ENCODE measurements around the gene ABCB7. TPM values are rescaled to one million over a fixed set of nuclear protein-coding genes. Genes with fewer than 3 reads are reported as not detected.
"Not testable (repeated sequence)": the region's sequence is repeated elsewhere in the genome, so short reads cannot be mapped to it uniquely, and the experiment has no call there.

ABCB7 gene
- total RNA-seq, 2 experiments from 2014 or later = 22.9 to 26.7 TPM

DNA sequence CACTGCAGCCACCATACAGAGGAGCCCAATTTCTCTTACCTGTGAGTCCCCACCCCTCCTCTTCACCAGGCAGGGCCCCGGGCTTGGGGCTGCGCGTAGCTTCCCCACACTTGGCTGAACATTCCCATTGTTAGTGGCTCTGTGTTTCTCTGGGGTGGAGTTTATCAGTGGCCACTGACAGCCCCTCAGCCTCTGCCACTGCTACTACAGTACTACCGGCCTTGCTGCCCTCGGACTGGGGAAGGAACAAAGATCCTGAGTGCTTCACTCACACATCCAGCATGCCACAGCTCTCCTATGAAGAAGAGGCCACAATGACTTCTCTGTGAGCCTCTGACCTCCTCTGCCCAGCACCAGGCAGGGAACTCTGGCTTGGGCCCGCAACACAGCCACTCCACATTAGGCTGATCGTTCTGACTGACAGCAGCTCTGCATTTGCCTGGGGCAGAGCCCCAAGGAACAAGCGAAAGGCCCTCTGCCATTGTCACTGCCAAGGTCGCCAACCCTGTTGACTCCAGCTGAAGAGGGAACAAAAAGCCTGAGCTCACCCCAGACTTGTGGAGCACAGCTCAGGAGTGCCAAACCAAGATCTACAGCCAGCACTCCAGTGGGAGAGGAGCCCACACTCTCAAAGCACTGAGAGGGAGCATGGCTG, 24.0 kb downstream of the ABCB7 start:
- no peak overlapping the region for H3K4me3 Mint-ChIP-seq
- peaks cover 8% of the 10 kb centered on the region for H3K9me3 Mint-ChIP-seq
- ChIA-PET CTCF (no interaction called here), POLR2A (no interaction called here)
- no peak for DNase-seq
- peaks cover 11% of the 10 kb centered on the region for H3K36me3 Mint-ChIP-seq (ENCODE audit: low read depth)
- H3K27me3 Mint-ChIP-seq = no peaks in the 10 kb centered on the region
- no peak overlapping the region for H3K27ac Mint-ChIP-seq
- H3K4me1 Mint-ChIP-seq = peaks cover 14% of the 10 kb centered on the region

GRCh38 chrX:75129069-75129468, 27.0 kb downstream of the ABCB7 start:
- H3K9me3 Mint-ChIP-seq; DNase-seq; H3K36me3 Mint-ChIP-seq (ENCODE audit: low read depth); CTCF ChIA-PET; H3K4me1 Mint-ChIP-seq; POLR2A ChIA-PET; H3K4me3 Mint-ChIP-seq; H3K27ac Mint-ChIP-seq; H3K27me3 Mint-ChIP-seq: not testable (repeated sequence)

DNA sequence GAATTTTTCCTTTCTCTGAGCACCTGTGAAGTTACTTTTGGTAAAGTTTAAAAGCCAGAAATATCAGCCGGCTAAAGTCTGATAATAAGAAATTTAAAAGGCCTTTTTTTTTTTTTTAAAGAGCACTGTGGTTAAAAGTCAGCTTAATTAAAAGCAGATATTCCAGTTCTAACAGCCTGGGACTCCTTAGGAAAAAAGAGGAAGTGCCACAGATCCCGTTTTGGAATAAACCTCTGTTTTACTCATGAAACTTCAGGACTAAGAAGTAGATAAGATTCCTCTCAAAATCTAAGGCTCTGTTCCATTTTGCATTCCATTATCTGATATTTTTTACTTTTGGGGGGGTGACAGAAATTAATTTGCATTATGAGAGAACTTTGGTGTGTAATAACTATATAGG, 37.8 kb downstream of the ABCB7 start:
- Mint-ChIP-seq H3K4me1 (no peaks in the 10 kb centered on the region), H3K27ac (no peak overlapping the region), H3K9me3 (peaks cover 6% of the 10 kb centered on the region), H3K4me3 (no peak overlapping the region), H3K27me3 (no peaks in the 10 kb centered on the region), H3K36me3 (ENCODE audit: low read depth) (peaks cover 2% of the 10 kb centered on the region)
- CTCF ChIA-PET = no interaction called here
- POLR2A ChIA-PET = no interaction called here
- DNase-seq = no peak

DNA sequence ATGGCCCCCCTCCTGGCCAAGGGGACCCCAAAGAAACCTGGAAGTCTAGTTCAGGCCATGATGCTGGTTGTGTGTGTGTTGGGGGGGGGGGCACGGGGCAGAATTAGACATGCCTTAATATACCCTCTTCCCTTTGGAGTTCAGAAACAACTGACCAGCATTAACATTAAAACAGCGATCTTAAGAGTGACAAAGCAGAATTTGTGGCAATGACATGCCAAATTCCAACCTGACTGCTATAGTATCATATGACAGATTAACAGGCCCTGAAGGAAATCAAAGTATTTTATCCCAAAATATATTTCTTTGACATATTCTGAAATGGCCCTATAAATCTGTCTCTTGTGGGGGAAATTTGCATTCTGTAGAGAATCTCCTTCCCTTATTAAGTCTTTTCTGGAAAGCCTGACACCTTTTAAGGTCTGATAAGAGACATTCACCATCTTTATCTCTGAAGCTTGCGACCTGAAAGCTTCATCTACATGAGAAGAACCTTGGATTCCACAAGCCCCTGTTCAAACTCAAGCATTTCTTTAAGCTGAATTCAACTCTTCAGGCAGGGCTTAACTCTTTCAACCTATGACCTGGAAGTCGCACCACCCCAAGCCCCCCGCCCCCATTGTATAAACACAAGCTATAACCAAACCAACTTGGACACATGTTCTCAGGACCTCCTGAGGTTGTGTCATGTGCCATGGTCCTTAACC, 40.2 kb downstream of the ABCB7 start:
- POLR2A ChIA-PET = no interaction called here
- CTCF ChIA-PET = no interaction called here
- no peak for DNase-seq
- H3K36me3 Mint-ChIP-seq (ENCODE audit: low read depth) = peaks cover 2% of the 10 kb centered on the region
- H3K4me1 Mint-ChIP-seq = no peaks in the 10 kb centered on the region
- no peak overlapping the region for H3K27ac Mint-ChIP-seq
- no peak overlapping the region for H3K4me3 Mint-ChIP-seq
- H3K9me3 Mint-ChIP-seq = no peaks in the 10 kb centered on the region
- no peaks in the 10 kb centered on the region for H3K27me3 Mint-ChIP-seq

DNA sequence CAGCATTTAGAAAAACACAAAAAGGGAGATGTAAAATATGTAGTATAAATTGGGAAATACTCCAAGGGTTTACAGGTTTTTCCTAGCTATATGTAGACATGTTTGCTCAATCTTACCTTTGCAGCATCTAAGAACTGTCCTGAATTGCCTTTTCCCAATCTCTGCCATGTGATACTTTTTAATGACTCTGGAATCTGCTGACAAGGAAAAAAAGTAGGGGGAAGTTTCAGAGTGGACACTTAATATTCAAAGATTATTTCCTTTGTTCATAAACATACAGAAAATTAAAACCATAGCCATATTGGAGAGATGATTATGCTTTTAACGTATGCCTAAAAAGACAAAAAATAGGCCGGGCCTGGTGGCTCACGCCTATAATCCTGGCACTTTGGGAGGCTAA, 41.4 kb downstream of the ABCB7 start:
- Mint-ChIP-seq H3K27me3 (no peaks in the 10 kb centered on the region), H3K4me1 (no peaks in the 10 kb centered on the region), H3K27ac (no peak overlapping the region), H3K36me3 (ENCODE audit: low read depth) (peaks cover 2% of the 10 kb centered on the region), H3K4me3 (no peak overlapping the region), H3K9me3 (no peaks in the 10 kb centered on the region)
- ChIA-PET POLR2A (no interaction called here), CTCF (no interaction called here)
- no peak for DNase-seq

DNA sequence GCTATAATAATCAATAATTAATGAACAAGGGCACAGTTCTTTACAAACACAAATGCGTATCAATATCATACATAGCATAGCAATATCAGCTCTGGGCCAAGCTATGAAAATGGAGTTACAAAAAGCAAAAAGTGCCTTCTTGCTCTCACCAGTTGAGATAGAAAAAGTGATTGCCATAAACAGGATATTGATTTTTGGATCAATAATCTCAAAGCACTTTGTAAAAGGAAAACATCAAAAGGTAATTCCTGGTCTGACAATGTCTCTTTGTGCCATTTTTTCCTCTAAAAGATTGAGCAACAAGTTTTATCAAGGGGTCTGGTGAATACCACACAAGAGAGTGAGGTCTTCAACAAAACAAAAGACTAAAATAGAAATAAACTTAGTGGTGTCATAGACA, 42.4 kb downstream of the ABCB7 start:
- no peaks in the 10 kb centered on the region for H3K4me1 Mint-ChIP-seq
- no peak overlapping the region for H3K27ac Mint-ChIP-seq
- POLR2A ChIA-PET = no interaction called here
- no peak for DNase-seq
- H3K27me3 Mint-ChIP-seq = no peaks in the 10 kb centered on the region
- peaks cover 2% of the 10 kb centered on the region for H3K36me3 Mint-ChIP-seq (ENCODE audit: low read depth)
- H3K4me3 Mint-ChIP-seq = no peak overlapping the region
- no peaks in the 10 kb centered on the region for H3K9me3 Mint-ChIP-seq
- CTCF ChIA-PET = no interaction called here

GRCh38 chrX:75107863-75108509, 48.1 kb downstream of the ABCB7 start:
- H3K27me3 Mint-ChIP-seq = no peaks in the 10 kb centered on the region
- no peak for DNase-seq
- peaks cover 7% of the 10 kb centered on the region for H3K36me3 Mint-ChIP-seq (ENCODE audit: low read depth)
- H3K4me3 Mint-ChIP-seq = no peak overlapping the region
- H3K27ac Mint-ChIP-seq = no peak overlapping the region
- no peaks in the 10 kb centered on the region for H3K4me1 Mint-ChIP-seq
- no peaks in the 10 kb centered on the region for H3K9me3 Mint-ChIP-seq
- CTCF ChIA-PET = no interaction called here
- POLR2A ChIA-PET = no interaction called here

- Mint-ChIP-seq H3K4me3 (no peak overlapping the region), H3K27ac (no peak overlapping the region), H3K9me3 (no peaks in the 10 kb centered on the region), H3K27me3 (no peaks in the 10 kb centered on the region), H3K36me3 (ENCODE audit: low read depth) (peaks cover 8% of the 10 kb centered on the region), H3K4me1 (no peaks in the 10 kb centered on the region)
- ChIA-PET POLR2A (no interaction called here), CTCF (no interaction called here)
- no peak for DNase-seq
These were observed 49.3 kb downstream of the ABCB7 start for GRCh38 chrX:75106772-75107171.

DNA sequence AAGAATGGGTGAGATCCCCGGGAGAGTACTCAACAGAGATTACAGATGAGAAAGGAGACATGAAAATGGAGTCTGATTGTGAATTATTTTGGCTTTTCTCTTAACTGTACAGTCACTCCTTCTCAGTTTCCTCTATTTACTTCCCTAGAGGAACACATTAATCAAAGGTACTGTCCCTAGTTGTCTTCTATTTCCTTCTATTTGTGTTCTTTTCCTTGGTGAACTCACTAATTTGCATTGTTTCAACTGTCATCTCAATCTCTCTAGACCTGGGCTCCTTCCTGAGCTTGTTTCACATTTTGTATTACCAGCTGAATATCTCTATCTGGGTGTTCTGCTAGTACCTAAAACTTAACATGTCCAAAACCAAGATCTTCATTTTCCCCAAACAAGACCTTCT, 59.8 kb downstream of the ABCB7 start:
- H3K9me3 Mint-ChIP-seq = no peaks in the 10 kb centered on the region
- CTCF ChIA-PET = no interaction called here
- H3K36me3 Mint-ChIP-seq (ENCODE audit: low read depth) = peaks cover 17% of the 10 kb centered on the region
- no peak for DNase-seq
- no peaks in the 10 kb centered on the region for H3K4me1 Mint-ChIP-seq
- no peaks in the 10 kb centered on the region for H3K27me3 Mint-ChIP-seq
- no peak overlapping the region for H3K4me3 Mint-ChIP-seq
- POLR2A ChIA-PET = no interaction called here
- no peak overlapping the region for H3K27ac Mint-ChIP-seq

- Mint-ChIP-seq H3K4me3 (no peak overlapping the region), H3K27ac (no peak overlapping the region), H3K4me1 (peaks cover 4% of the 10 kb centered on the region), H3K36me3 (ENCODE audit: low read depth) (peaks cover 19% of the 10 kb centered on the region), H3K9me3 (peaks cover 6% of the 10 kb centered on the region), H3K27me3 (no peaks in the 10 kb centered on the region)
- POLR2A ChIA-PET = no interaction called here
- CTCF ChIA-PET = no interaction called here
- no peak for DNase-seq
These were observed 69.3 kb downstream of the ABCB7 start for GRCh38 chrX:75086731-75087195.

DNA sequence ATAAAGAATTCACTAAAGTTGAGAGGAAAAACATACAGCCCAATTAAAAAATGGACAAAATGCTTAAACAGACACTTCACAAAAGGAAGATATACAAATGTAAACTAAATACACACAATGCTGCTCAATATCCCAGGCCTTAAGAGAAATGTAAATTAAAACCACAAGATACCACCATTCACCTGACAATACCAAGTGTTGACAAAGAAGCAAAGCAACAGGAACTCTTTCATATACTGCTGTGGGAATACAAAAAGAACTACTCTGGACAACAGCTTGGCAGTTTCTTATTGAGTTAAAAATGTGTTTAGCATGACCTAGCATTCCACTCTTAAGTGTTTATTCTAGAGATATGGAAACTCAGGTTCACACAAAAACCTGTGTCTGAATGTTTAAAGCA, 71.3 kb downstream of the ABCB7 start:
- ChIA-PET POLR2A (no interaction called here), CTCF (no interaction called here)
- H3K4me1 Mint-ChIP-seq = peaks cover 4% of the 10 kb centered on the region
- no peaks in the 10 kb centered on the region for H3K27me3 Mint-ChIP-seq
- H3K36me3 Mint-ChIP-seq (ENCODE audit: low read depth) = peaks cover 15% of the 10 kb centered on the region
- no peak overlapping the region for H3K27ac Mint-ChIP-seq
- H3K9me3 Mint-ChIP-seq = peaks cover 3% of the 10 kb centered on the region
- no peak overlapping the region for H3K4me3 Mint-ChIP-seq
- no peak for DNase-seq

DNA sequence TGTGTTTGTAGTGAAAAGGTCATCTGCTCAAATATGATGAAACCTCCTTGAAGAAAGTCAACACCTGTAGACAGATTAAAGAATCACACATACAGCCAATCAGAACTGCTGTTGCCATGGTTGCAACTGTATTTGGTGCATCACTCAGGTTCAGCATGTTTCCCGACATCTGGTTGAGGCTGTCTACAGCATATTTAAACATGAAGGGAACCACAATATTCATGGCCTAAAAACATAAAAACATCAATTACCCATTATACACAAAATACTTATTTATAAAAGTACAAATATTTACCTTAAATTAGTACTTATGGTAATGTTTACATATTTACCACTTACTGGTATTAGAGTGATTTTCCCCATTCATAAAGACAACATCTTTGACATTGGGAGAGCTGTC, 79.7 kb downstream of the ABCB7 start:
- Mint-ChIP-seq H3K27me3 (no peaks in the 10 kb centered on the region), H3K36me3 (ENCODE audit: low read depth) (peaks cover 7% of the 10 kb centered on the region), H3K4me1 (no peaks in the 10 kb centered on the region), H3K9me3 (no peaks in the 10 kb centered on the region), H3K4me3 (no peak overlapping the region), H3K27ac (no peak overlapping the region)
- POLR2A ChIA-PET = no interaction called here
- CTCF ChIA-PET = no interaction called here
- no peak for DNase-seq

- Mint-ChIP-seq H3K4me1 (no peaks in the 10 kb centered on the region), H3K36me3 (ENCODE audit: low read depth) (peaks cover 12% of the 10 kb centered on the region), H3K4me3 (no peak overlapping the region), H3K27ac (no peak overlapping the region), H3K27me3 (no peaks in the 10 kb centered on the region), H3K9me3 (no peaks in the 10 kb centered on the region)
- ChIA-PET CTCF (no interaction called here), POLR2A (no interaction called here)
- no peak for DNase-seq
These were observed 81.6 kb downstream of the ABCB7 start for GRCh38 chrX:75074475-75074874.

- H3K27ac Mint-ChIP-seq = no peak overlapping the region
- no peaks in the 10 kb centered on the region for H3K9me3 Mint-ChIP-seq
These were observed 84.7 kb downstream of the ABCB7 start for GRCh38 chrX:75071334-75071733.

More at GRCh38 chrX:75071334-75071733, 84.7 kb downstream of the ABCB7 start:
- Mint-ChIP-seq H3K27me3 (no peaks in the 10 kb centered on the region), H3K4me3 (no peak overlapping the region), H3K4me1 (no peaks in the 10 kb centered on the region), H3K36me3 (ENCODE audit: low read depth) (peaks cover 12% of the 10 kb centered on the region)
- DNase-seq = no peak
- ChIA-PET CTCF (no interaction called here), POLR2A (no interaction called here)
